ENCODE results near the gene KCNF1. TPM values are rescaled to one million over a fixed set of nuclear protein-coding genes. Genes with fewer than 3 reads are reported as not detected.

Gene KCNF1
- total and polyA plus RNA-seq, 2 experiments from 2014 or later = 0.67 to 0.87 TPM

- Histone ChIP-seq H3K79me2 (no peaks in the 10 kb centered on the region), H4K20me1 (ENCODE audit: insufficient read depth, poor library complexity, severe bottlenecking) (no peaks in the 10 kb centered on the region), H3K27me3 (no peaks in the 10 kb centered on the region), H2AFZ (no peak overlapping the region), H3K27ac (no peak overlapping the region), H3K9me3 (ENCODE audit: low read depth) (no peaks in the 10 kb centered on the region), H3K9me2 (replicated peaks; ENCODE audit: insufficient read depth) (no peaks in the 10 kb centered on the region), H3K4me3 (no peak overlapping the region), H3K36me3 (replicated peaks; ENCODE audit: insufficient read depth, low read depth) (no peaks in the 10 kb centered on the region), H3K4me1 (ENCODE audit: insufficient read depth) (peaks cover 8% of the 10 kb centered on the region), H3K4me2 (no peak overlapping the region)
- TF ChIP-seq EZH2 (IDR thresholded peaks at IDR 0.05; ENCODE audit: borderline replicate concordance) = no peak
- TF ChIP-seq CTCF (IDR thresholded peaks at IDR 0.05; ENCODE audit: poor library complexity) = no peak
- TF ChIP-seq EZH2phosphoT487 (IDR thresholded peaks at IDR 0.05; ENCODE audit: low read depth, severe bottlenecking, unreplicated experiment) = no peak
- 92% methylated on average over 44 of the region's 58 CpGs for WGBS (ENCODE audit: low lambda C conversion rate, missing lambda C conversion rate)
- DNase-seq (ENCODE audit: low spot score) = no peak
Observed at GRCh38 chr2:10960606-10961489, 49.1 kb downstream of the KCNF1 start.

- Histone ChIP-seq H4K20me1 (ENCODE audit: insufficient read depth, poor library complexity, severe bottlenecking) (no peaks in the 10 kb centered on the region), H3K4me2 (no peak overlapping the region), H3K9me3 (ENCODE audit: low read depth) (no peaks in the 10 kb centered on the region), H3K4me3 (no peak overlapping the region), H3K9me2 (replicated peaks; ENCODE audit: insufficient read depth) (no peaks in the 10 kb centered on the region), H3K79me2 (no peaks in the 10 kb centered on the region), H2AFZ (no peak overlapping the region), H3K36me3 (replicated peaks; ENCODE audit: insufficient read depth, low read depth) (no peaks in the 10 kb centered on the region), H3K27me3 (no peaks in the 10 kb centered on the region), H3K4me1 (ENCODE audit: insufficient read depth) (peaks cover 8% of the 10 kb centered on the region), H3K27ac (no peak overlapping the region)
- WGBS (ENCODE audit: low lambda C conversion rate, missing lambda C conversion rate) = 89% methylated on average over 13 of the region's 13 CpGs
- no peak for DNase-seq (ENCODE audit: low spot score)
- TF ChIP-seq CTCF (IDR thresholded peaks at IDR 0.05; ENCODE audit: poor library complexity) (no peak), EZH2 (IDR thresholded peaks at IDR 0.05; ENCODE audit: borderline replicate concordance) (no peak), EZH2phosphoT487 (IDR thresholded peaks at IDR 0.05; ENCODE audit: low read depth, severe bottlenecking, unreplicated experiment) (no peak)
Observed at GRCh38 chr2:10961490-10961875, 49.7 kb downstream of the KCNF1 start.

- Histone ChIP-seq H3K9me3 (ENCODE audit: low read depth) (no peaks in the 10 kb centered on the region), H3K27me3 (no peaks in the 10 kb centered on the region)
Observed at GRCh38 chr2:10962004-10962403, 50.3 kb downstream of the KCNF1 start.

More at GRCh38 chr2:10962004-10962403, 50.3 kb downstream of the KCNF1 start:
- peaks cover 8% of the 10 kb centered on the region for H3K4me1 ChIP-seq (ENCODE audit: insufficient read depth)
- H3K4me2 ChIP-seq = no peak overlapping the region
- H3K79me2 ChIP-seq = no peaks in the 10 kb centered on the region
- H3K36me3 ChIP-seq (replicated peaks; ENCODE audit: insufficient read depth, low read depth) = no peaks in the 10 kb centered on the region
- no peaks in the 10 kb centered on the region for H4K20me1 ChIP-seq (ENCODE audit: insufficient read depth, poor library complexity, severe bottlenecking)
- WGBS (ENCODE audit: low lambda C conversion rate, missing lambda C conversion rate) = 93% methylated on average over 14 of the region's 14 CpGs
- no peak overlapping the region for H3K27ac ChIP-seq
- no peak overlapping the region for H2AFZ ChIP-seq
- H3K4me3 ChIP-seq = no peak overlapping the region
- no peak for DNase-seq (ENCODE audit: low spot score)
- H3K9me2 ChIP-seq (replicated peaks; ENCODE audit: insufficient read depth) = no peaks in the 10 kb centered on the region
- TF ChIP-seq EZH2phosphoT487 (IDR thresholded peaks at IDR 0.05; ENCODE audit: low read depth, severe bottlenecking, unreplicated experiment) = no peak
- no peak for TF ChIP-seq EZH2 (IDR thresholded peaks at IDR 0.05; ENCODE audit: borderline replicate concordance)
- TF ChIP-seq CTCF (IDR thresholded peaks at IDR 0.05; ENCODE audit: poor library complexity) = no peak
